ENCODE data around the gene DMRTB1.

The DMRTB1 gene

DNA sequence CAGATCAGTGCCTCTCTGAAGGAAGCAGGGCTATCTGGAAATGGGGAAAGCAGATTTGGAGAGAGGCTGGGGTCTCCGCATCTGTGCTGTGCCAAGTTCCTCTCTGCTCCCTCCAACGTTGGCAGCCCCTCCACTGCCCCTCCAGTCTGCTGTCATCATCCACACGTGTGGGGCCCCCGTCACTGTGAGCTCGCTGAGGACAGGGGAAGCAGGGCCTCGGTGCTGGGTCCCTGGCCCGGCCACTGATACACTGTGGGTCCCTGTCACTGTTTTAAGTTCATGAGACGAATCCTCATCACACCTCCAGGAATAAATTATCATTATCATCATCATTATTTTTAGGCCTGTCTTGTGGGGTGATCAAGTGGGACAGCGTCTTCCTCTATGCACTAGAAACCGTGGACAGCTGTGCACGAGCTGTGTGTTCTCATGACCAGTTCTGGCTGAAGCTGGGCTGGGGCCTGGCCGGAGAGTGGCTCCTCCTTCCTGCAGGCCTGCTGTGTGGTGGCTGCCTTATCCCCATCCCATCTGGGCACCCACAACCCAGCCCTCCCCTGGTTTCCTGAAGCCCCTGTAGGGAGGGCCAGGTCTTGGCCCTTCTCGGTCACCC is 52.2 kb downstream of the DMRTB1 start:
- DNase-seq: no peak

DNA sequence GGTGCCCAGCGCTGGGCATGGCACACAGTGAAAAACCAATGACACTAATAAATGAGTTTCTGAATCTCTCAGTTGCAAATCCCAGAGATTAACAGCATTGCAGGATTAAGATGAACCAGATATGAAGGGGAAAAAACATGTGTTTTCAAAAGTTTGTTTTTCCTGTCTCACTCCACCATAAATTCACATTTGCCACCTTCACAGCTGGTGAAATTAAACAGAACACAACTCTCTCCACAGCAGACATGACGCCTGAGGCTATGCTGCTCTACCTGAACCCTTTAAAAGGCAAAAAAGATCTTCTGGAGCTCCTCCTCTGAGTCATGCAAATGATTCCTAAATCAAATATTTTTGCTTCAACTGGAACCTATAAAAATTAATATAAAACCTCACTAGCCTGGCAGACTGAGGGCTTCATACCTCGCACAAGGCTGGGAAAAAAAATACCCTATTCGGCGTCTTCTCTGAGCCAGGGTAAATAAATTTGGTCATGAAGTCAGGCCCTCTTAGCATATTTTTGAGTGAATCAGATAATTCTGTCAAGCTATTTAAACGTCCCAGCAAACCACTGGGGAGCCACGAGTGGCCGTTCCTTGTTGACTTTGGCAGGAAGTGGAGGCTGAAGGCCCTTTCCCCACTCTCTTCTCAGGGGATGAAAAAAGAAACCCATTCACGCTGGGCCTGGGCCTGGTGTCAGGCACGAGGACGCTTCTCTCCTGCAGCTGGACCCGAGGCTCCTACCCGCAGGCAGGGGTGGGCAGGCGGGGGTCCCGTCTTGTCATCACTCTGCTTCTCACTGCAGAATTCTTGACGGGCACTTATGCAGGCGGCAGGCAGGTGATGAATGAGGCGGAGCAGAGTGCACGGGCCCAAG is 53.0 kb downstream of the DMRTB1 start:
- DNase-seq: peak; percentile 87

DNA sequence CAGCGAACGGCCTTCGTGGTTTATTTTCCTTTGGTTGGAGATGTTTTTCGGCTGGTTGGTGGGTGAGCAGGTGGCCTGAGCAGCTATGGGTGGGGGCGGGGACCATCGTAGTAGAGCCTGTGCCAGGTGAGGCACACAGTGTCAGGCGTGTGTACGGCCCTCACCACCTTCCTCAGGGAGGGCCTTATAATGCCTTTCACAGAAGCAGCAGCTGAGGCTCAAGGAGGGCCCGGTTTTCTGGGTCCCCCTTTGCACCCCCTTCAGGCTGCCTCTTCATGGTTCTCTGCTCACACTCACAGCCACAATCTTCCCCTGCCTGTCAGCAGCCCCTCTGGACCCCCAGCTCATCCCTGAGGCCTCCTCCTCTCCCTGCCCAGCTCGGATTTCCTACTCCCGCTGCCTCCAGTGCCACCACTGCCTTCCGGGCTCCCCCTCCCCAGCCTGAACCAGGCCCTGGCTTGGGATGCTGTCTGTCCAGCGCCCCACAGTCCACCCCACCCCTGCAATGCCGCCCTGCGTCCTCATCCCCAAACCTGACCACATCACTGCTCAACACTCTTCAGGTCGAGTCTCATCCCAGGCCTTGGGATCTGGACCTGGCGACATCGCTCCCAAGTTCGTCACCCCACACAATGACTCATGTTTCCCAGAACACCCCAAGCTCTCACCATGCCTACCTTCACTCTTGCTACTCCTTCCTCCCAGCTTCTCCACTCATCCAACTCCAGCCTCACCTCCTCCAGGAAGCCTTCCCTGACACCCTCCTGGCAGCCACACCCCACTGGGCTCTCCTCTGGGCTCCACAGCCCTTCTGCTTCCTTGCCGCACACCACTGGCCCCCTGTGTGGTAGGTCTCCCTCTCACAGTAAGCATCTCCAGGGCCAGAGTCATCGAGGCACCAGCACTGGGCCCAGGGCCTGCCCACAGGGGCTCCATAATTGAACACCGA is 53.9 kb downstream of the DMRTB1 start:
- DNase-seq: no peak

DNA sequence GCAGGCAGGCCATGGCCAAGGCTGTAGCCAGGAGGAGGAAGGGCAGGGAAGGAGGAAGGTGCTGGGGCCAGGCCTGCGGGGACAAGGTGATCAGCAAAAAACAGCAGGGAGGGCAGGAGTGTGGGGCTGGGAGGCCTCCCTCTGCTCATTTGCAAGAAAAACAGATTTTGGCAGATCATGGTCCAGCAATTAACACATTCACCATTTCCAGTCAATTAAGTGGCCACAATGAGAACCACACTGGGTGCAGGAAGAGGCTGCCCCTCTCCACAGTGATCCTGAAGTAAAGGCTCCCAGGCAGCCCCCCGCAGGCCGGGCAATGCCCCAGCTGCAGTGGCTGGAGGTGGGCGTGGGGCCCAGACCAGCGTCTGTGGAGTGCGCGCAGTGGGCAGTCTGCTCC is 54.6 kb downstream of the DMRTB1 start:
- DNase-seq: no peak

DNA sequence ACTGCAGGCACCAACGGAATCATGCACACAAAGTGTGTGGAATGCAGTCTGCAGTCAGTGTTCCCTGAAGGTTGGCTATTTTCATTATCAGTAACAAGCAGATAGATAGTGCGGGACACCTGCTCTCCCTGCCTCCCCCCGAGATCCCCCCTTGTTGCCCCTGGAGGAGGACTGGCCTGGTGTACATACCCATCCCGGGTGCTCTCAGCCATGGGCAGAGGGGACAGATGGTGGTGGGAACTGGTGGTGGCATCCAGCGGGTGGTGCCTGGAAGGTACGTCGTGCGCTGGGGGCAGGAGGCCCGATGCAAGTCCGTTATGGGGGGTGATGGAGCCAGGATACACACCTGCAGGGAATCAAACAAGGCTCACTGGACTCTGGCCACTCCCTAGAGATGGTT is 55.2 kb downstream of the DMRTB1 start:
- DNase-seq: no peak

DNA sequence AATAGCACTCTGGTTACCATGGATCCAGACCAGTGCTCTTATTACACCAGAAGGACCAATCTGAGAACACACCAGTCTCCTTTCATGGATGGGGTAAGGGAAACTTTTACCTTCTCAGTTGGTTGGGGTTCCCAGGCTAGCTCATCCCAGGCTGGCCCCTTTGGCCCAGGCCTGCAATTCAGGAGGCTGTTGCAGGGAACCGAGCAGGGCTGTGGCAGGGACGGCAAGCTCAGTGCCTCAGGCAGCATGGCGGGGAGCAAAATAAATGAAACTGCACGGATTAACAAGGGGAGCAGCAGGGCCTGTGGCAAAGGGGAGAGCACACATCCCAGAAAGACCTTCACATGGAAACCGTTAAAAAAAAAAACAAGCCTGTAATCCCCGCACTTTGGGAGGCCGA is 57.0 kb downstream of the DMRTB1 start:
- DNase-seq: no peak
